ENCODE measurements around the gene IRAK2. TPM values are rescaled to one million over a fixed set of nuclear protein-coding genes. Genes with fewer than 3 reads are reported as not detected.

The IRAK2 gene
- total RNA-seq, 4 donors from 2014 or later = 6.1 to 23.8 (median 7.6) TPM

GRCh38 chr3:10277115-10277625 lies 112.5 kb downstream of the IRAK2 start:
- DNase-seq (ENCODE audit: low spot score) (no peak), ATAC-seq (ENCODE audit: low FRiP score) (no peak)
- TF ChIP-seq CTCF (IDR thresholded peaks at IDR 0.05) = no peak

GRCh38 chr3:10278501-10278900 lies 113.8 kb downstream of the IRAK2 start:
- ATAC-seq (ENCODE audit: low FRiP score) (no peak), DNase-seq (ENCODE audit: low spot score) (no peak)
- no peak for TF ChIP-seq CTCF (IDR thresholded peaks at IDR 0.05)

GRCh38 chr3:10279384-10280176 lies 114.9 kb downstream of the IRAK2 start:
- TF ChIP-seq CTCF (IDR thresholded peaks at IDR 0.05) = no peak
- ATAC-seq (ENCODE audit: low FRiP score) (no peak), DNase-seq (ENCODE audit: low spot score) (no peak)

GRCh38 chr3:10280177-10280529 lies 115.4 kb downstream of the IRAK2 start:
- TF ChIP-seq CTCF (IDR thresholded peaks at IDR 0.05) = no peak

GRCh38 chr3:10280571-10280970 lies 115.9 kb downstream of the IRAK2 start:
- ATAC-seq (ENCODE audit: low FRiP score) (no peak), DNase-seq (ENCODE audit: low spot score) (no peak)
- no peak for TF ChIP-seq CTCF (IDR thresholded peaks at IDR 0.05)

More at GRCh38 chr3:10280177-10280529, 115.4 kb downstream of the IRAK2 start:
- DNase-seq (ENCODE audit: low spot score) (no peak), ATAC-seq (ENCODE audit: low FRiP score) (no peak)

- TF ChIP-seq CTCF (IDR thresholded peaks at IDR 0.05) = no peak
- no peak for ATAC-seq (ENCODE audit: low FRiP score)
- DNase-seq (ENCODE audit: low spot score) = no peak
These were observed 117.2 kb downstream of the IRAK2 start for GRCh38 chr3:10281951-10282350.

- DNase-seq (ENCODE audit: low spot score) (no peak), ATAC-seq (ENCODE audit: low FRiP score) (no peak)
- TF ChIP-seq CTCF (IDR thresholded peaks at IDR 0.05) = no peak
These were observed 118.9 kb downstream of the IRAK2 start for GRCh38 chr3:10283638-10284037.

Measured in omental fat pad (tissue), 4 donors.